Neutrophil (primary cell): ENCODE measurements around the gene NDUFB4.
"Not testable (repeated sequence)": the region's sequence is repeated elsewhere in the genome, so short reads cannot be mapped to it uniquely, and the experiment has no call there.

Source experiments
- H3K27ac ChIP-seq: fragments of 200-600 bp; sonication (generic); 2 replicates; pipeline ENCODE4 v1.5.1; 2016; ENCODE audit warnings: mild to moderate bottlenecking, moderate library complexity
- H3K27me3 ChIP-seq: fragments of 200-600 bp; sonication (generic); 2 replicates; pipeline ENCODE4 v1.6.0; 2016; ENCODE audit warnings: mild to moderate bottlenecking
- H3K36me3 ChIP-seq: fragments of 200-600 bp; sonication (generic); 2 replicates; pipeline ENCODE4 v1.5.1; 2017
- H3K4me1 ChIP-seq, 2 experiments: fragments of 200-600 bp in 1 of 2; sonication (generic) in 1 of 2; 1 replicate in 1 of 2; 2 replicates in 1 of 2; pipeline versions ENCODE4 v1.5.1 to v1.6.1; 2013 to 2016; ENCODE audit warnings: low read depth in 1 of 2, low read length in 1 of 2, mild to moderate bottlenecking in 1 of 2, moderate library complexity in 1 of 2; ENCODE audit not compliant: control insufficient read depth in 1 of 2, insufficient read depth in 1 of 2
- H3K4me3 ChIP-seq, 2 experiments: fragments of 200-600 bp in 1 of 2; sonication (generic) in 1 of 2; 1 replicate in 1 of 2; 2 replicates in 1 of 2; pipeline ENCODE4 v1.5.1; 2013 to 2016; ENCODE audit warnings: low read depth in 1 of 2, low read length in 1 of 2, mild to moderate bottlenecking in 1 of 2, moderate library complexity in 1 of 2
- H3K9me3 ChIP-seq: fragments of 200-600 bp; sonication (generic); 2 replicates; pipeline ENCODE4 v1.5.1; 2016
- TF ChIP-seq, protein P1 (sequence below): fragments of 200-600 bp; sonication (generic); IDR thresholded peaks from 2 replicates; pipeline ENCODE4 v1.5.1; 2016; ENCODE audit warnings: antibody characterized with exemption

The NDUFB4 gene

DNA sequence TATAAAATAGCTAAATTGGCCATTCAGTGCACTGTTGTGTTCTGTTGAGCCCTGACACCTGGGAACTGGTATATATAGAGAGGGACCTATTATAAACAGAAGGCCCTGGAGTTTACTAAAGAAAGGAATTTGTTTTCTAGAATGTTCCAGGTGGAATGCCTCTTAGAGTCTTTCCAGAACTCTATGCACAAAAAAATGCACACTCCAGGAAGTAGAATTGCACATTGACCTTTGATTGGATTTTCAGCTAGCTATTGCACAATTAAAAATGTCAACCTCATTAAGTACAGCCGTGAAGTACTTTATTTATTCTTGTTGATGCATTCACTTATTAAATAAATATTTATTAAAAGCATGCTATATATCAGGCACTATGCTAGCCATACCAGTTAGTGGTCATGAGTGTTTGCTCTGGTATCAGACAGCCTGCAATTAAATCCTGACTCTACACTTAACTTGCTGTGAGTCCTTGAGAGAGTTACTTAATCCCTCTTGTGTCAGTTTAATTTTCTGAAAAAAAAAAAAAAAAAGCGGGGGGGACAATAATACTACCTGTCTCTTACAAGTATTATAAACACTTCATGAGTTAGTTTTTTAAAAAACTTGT lies 40.8 kb downstream of the NDUFB4 start:
- H3K27ac ChIP-seq: no peak overlapping the region
- TF ChIP-seq, protein P1, sequence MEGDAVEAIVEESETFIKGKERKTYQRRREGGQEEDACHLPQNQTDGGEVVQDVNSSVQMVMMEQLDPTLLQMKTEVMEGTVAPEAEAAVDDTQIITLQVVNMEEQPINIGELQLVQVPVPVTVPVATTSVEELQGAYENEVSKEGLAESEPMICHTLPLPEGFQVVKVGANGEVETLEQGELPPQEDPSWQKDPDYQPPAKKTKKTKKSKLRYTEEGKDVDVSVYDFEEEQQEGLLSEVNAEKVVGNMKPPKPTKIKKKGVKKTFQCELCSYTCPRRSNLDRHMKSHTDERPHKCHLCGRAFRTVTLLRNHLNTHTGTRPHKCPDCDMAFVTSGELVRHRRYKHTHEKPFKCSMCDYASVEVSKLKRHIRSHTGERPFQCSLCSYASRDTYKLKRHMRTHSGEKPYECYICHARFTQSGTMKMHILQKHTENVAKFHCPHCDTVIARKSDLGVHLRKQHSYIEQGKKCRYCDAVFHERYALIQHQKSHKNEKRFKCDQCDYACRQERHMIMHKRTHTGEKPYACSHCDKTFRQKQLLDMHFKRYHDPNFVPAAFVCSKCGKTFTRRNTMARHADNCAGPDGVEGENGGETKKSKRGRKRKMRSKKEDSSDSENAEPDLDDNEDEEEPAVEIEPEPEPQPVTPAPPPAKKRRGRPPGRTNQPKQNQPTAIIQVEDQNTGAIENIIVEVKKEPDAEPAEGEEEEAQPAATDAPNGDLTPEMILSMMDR: no peak
- no peaks in the 10 kb centered on the region for H3K36me3 ChIP-seq
- H3K9me3 ChIP-seq: no peaks in the 10 kb centered on the region
- no peaks in the 10 kb centered on the region for H3K4me1 ChIP-seq
- no peak overlapping the region for H3K4me3 ChIP-seq
- no peaks in the 10 kb centered on the region for H3K27me3 ChIP-seq

DNA sequence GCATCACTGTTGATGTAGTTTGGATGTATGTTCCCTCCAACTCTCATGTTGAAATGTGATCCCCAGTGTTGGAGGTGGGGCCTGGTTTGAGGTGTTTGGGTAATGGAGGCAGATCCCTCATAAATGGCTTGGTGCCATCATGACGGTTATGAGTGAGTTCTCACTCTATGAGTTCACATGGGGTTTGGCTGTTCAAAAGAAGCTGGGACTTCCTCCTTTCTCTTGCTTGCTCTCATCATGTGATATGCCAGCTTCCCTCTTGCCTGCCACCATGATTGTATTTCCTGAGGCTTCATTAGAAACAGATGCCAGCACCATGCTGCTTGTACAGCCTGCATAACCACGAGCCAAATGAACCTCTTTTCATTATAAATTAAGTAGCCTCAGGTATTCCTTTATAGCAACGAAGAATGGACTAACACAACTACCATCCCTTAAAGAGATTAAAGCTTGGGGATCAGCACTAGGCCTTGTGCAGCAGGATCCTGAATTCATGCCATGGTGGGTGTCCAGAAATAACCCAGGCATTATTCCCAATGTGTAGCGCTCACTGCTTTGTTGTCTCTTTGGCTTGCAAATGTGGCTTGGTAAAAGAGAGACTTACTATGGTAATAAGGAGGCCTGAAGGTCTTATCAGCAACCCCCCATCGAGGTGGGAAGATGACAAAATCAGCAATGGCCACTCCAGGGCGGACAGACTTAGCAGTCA lies 41.9 kb downstream of the NDUFB4 start:
- Histone ChIP-seq H3K27me3 (no peaks in the 10 kb centered on the region), H3K36me3 (no peaks in the 10 kb centered on the region), H3K4me1 (no peaks in the 10 kb centered on the region), H3K4me3 (no peak overlapping the region), H3K9me3 (no peaks in the 10 kb centered on the region), H3K27ac (no peak overlapping the region)
- TF ChIP-seq, protein P1: no peak

DNA sequence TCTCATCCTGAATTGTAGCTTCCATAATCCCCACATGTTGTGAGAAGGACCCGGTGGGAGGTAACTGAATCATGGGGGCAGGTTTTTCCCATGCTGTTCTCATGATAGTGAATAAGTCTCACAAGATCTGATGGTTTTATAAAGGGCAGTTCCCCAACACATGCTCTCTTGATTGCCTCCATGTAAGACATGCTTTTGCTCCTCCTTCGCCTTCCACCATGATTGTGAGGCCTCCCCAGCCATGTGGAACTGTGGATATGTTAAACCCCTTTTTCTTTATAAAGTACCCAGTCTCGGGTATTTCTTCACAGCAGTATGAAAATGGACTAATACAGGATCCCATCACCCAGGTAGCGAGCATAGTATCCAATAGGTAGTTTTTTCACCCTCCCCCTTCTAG lies 42.7 kb downstream of the NDUFB4 start:
- not testable (repeated sequence) for H3K27ac ChIP-seq, H3K27me3 ChIP-seq, H3K36me3 ChIP-seq, H3K4me3 ChIP-seq, H3K4me1 ChIP-seq, H3K9me3 ChIP-seq

DNA sequence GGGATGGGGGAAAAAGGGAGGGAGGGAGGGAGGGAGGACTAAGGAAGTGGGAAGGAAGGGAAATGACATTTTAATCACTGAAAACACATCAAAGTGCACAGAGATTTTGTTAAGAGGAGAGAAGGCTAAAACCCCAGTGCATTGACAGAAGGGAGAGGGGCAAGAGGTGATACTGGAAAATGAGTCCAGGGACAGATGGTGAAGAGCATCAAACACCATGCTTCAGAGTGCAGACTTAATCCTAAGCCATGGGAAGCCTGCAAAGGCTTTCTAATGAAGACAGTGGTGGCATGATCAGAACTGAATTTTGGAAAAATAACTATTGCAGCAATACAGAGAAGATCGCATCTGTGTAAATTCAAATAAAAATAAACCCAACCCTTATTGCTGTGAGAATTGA lies 44.1 kb downstream of the NDUFB4 start:
- Histone ChIP-seq H3K36me3 (no peaks in the 10 kb centered on the region), H3K27me3 (no peaks in the 10 kb centered on the region), H3K27ac (no peak overlapping the region), H3K4me3 (no peak overlapping the region), H3K4me1 (no peaks in the 10 kb centered on the region), H3K9me3 (no peaks in the 10 kb centered on the region)
- TF ChIP-seq, protein P1: no peak

DNA sequence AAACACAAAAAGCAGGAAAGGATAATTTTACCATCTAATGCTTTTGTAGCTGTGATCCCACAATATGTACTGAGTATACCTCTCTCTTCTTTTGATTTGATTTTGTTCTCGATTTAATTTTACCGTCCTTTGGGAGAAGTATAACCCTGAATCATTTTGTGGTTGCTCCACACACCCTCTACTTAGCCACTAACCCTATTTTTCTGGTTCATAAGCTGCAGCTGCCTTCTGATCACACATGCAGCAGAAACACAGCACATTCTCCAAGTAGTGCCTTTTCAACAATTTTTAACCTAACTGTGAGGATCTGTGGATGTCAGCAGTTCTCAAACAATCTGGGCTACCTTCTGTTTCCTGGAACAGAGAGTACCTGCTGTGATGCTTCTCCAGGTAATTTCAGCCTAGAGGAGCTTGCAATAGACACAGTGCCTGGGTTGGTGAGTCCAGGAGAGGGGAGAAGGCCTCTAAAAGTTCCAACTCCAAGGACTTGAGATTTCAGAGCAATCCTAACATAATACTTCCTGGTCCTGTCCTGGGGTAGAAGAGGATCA lies 45.6 kb downstream of the NDUFB4 start:
- Histone ChIP-seq H3K36me3 (no peaks in the 10 kb centered on the region), H3K9me3 (no peaks in the 10 kb centered on the region), H3K4me1 (no peaks in the 10 kb centered on the region), H3K4me3 (no peak overlapping the region), H3K27me3 (no peaks in the 10 kb centered on the region), H3K27ac (no peak overlapping the region)
- TF ChIP-seq, protein P1: no peak

DNA sequence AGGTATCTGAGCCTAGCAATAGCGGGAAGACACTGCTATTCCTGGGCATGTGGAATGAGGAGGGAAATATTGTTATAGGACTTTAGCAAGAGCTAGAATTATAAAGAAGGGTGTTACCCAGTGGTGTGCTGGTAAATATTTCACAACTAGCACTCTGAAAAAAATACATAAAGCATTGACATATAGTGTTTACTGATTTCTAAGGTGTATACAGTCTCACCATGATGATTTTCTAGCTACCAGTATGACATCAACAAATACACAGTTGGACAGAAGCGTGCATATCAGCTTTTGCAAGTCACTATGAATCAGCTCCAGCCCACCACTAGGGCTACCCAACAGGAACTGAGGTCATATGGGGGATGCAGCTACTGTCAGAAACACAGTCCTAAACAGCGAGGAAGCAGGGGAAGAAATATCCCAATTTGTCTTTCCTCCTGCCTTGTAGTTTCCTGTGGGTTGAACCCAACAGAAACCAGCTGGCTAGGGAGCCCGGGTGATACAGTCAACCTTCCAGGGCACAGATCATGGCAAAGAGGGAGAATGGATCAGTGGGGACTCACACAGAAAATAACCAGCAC lies 46.3 kb downstream of the NDUFB4 start:
- Histone ChIP-seq H3K4me3 (no peak overlapping the region), H3K36me3 (no peaks in the 10 kb centered on the region), H3K27ac (no peak overlapping the region), H3K9me3 (no peaks in the 10 kb centered on the region), H3K4me1 (no peaks in the 10 kb centered on the region), H3K27me3 (no peaks in the 10 kb centered on the region)
- TF ChIP-seq, protein P1: no peak
